GM23338 (cell line): Measurements from ENCODE around the gene LRRFIP2. TPM values are rescaled to one million over a fixed set of nuclear protein-coding genes. Genes with fewer than 3 reads are reported as not detected.
A peak's percentile ranks its signal among the peaks of the same experiment; 100 is the strongest.

ENCODE experiments used
- ATAC-seq: fragments of 200-7000 bp; cut with Tn5 transposase; 3 replicates; pipeline ENCODE4 v1.9.1; 2020
- DNase-seq: peaks from one replicate; pipeline ENCODE4 v3.0.0-alpha.2; 2015; ENCODE audit warnings: low spot score
- H2AFZ ChIP-seq: fragments of 200-600 bp; sonication (generic); 2 replicates; pipeline ENCODE4 v1.8.0; 2016; ENCODE audit warnings: antibody characterized with exemption, mild to moderate bottlenecking, moderate library complexity
- H3F3A ChIP-seq: fragments of 200-600 bp; sonication (generic); replicated peaks from 2 replicates; pipeline ENCODE4 v1.8.0; 2017; ENCODE audit warnings: antibody characterized with exemption, mixed run types, low read depth
- H3K27ac ChIP-seq: fragments of 200-600 bp; sonication (generic); 2 replicates; pipeline ENCODE4 v1.6.1; 2016; ENCODE audit warnings: low read depth
- H3K27me3 ChIP-seq: fragments of 200-600 bp; sonication (generic); 2 replicates; pipeline ENCODE4 v1.8.0; 2016; ENCODE audit warnings: mild to moderate bottlenecking, mixed run types, moderate library complexity; ENCODE audit not compliant: insufficient read depth
- H3K36me3 ChIP-seq: fragments of 200-600 bp; sonication (generic); 2 replicates; pipeline ENCODE4 v1.8.0; 2016; ENCODE audit warnings: mild to moderate bottlenecking; ENCODE audit not compliant: insufficient read depth
- H3K4me1 ChIP-seq: fragments of 200-600 bp; sonication (generic); 2 replicates; pipeline ENCODE4 v1.8.0; 2016; ENCODE audit warnings: mild to moderate bottlenecking, moderate library complexity; ENCODE audit not compliant: insufficient read depth
- H3K4me2 ChIP-seq: fragments of 200-600 bp; sonication (generic); 2 replicates; pipeline ENCODE4 v1.7.1; 2017; ENCODE audit warnings: mixed run types
- H3K4me3 ChIP-seq: fragments of 200-600 bp; sonication (generic); 2 replicates; pipeline ENCODE4 v1.6.1; 2016; ENCODE audit warnings: mixed run types
- H3K79me2 ChIP-seq: fragments of 200-600 bp; sonication (generic); replicated peaks from 2 replicates; pipeline ENCODE4 v1.8.0; 2017; ENCODE audit warnings: mild to moderate bottlenecking; ENCODE audit not compliant: insufficient read depth
- H3K9me2 ChIP-seq: fragments of 200-600 bp; sonication (generic); 2 replicates; pipeline ENCODE4 v1.8.0; 2017; ENCODE audit not compliant: insufficient read depth
- H4K20me1 ChIP-seq: fragments of 200-600 bp; sonication (generic); replicated peaks from 2 replicates; pipeline ENCODE4 v1.8.0; 2017; ENCODE audit warnings: mild to moderate bottlenecking; ENCODE audit not compliant: insufficient read depth
- H3K27ac Mint-ChIP-seq: 2 replicates; pipeline ENCODE4 v1.8.0; 2020; ENCODE audit warnings: inconsistent platforms, mild to moderate bottlenecking, moderate library complexity, mixed read lengths
- H3K27me3 Mint-ChIP-seq: 3 replicates; pipeline ENCODE4 v1.8.0; 2022; ENCODE audit warnings: low read depth, mild to moderate bottlenecking, moderate library complexity, mixed read lengths, inconsistent platforms; ENCODE audit not compliant: insufficient read depth, poor library complexity
- H3K36me3 Mint-ChIP-seq: 3 replicates; pipeline ENCODE4 v1.8.0; 2021; ENCODE audit warnings: low read depth, mild to moderate bottlenecking, inconsistent platforms, moderate library complexity, mixed read lengths
- H3K4me1 Mint-ChIP-seq: 3 replicates; pipeline ENCODE4 v1.8.0; 2020; ENCODE audit warnings: mild to moderate bottlenecking, inconsistent platforms, mixed read lengths
- H3K4me3 Mint-ChIP-seq: 3 replicates; pipeline ENCODE4 v1.8.0; 2021; ENCODE audit warnings: moderate library complexity, mild to moderate bottlenecking, inconsistent platforms, mixed read lengths
- H3K9me3 Mint-ChIP-seq: 3 replicates; pipeline ENCODE4 v1.8.0; 2020; ENCODE audit warnings: moderate library complexity, mild to moderate bottlenecking, inconsistent platforms, mixed read lengths
- CREB1 ChIP-seq: fragments of 250-450 bp; sonication (Bioruptor Pico); IDR thresholded peaks from 2 replicates; pipeline ENCODE4 v1.5.0; 2020; ENCODE audit warnings: low read depth, mild to moderate bottlenecking, moderate library complexity
- CTCF ChIP-seq, 2 experiments: fragments of 200-600 bp in 1 of 2; sonication (generic) in 1 of 2; conservative IDR thresholded peaks; 2 replicates each; pipeline versions ENCODE4 v1.5.1 to v1.6.1; 2016 to 2017; ENCODE audit warnings: antibody characterized with exemption in 2 of 2, low read depth in 2 of 2, mild to moderate bottlenecking in 2 of 2, moderate library complexity in 1 of 2
- EZH2 ChIP-seq: fragments of 200-600 bp; sonication (generic); IDR thresholded peaks from one replicate; pipeline ENCODE4 v1.8.0; 2017; ENCODE audit warnings: antibody characterized with exemption, mild to moderate bottlenecking, low read depth; ENCODE audit not compliant: unreplicated experiment
- EZH2phosphoT487 ChIP-seq: fragments of 200-600 bp; sonication (generic); IDR thresholded peaks from one replicate; pipeline ENCODE4 v1.8.1; 2018; ENCODE audit warnings: antibody characterized with exemption; ENCODE audit not compliant: unreplicated experiment
- STAT1 ChIP-seq: IDR thresholded peaks from one replicate; pipeline ENCODE4 v1.6.1; 2016; ENCODE audit warnings: antibody characterized with exemption; ENCODE audit not compliant: unreplicated experiment
- ZNF114 ChIP-seq: fragments of 250-450 bp; sonication (Bioruptor Pico); IDR thresholded peaks from 2 replicates; pipeline ENCODE4 v1.5.0; 2020; ENCODE audit warnings: mild to moderate bottlenecking, moderate library complexity
- ZNF331 ChIP-seq: fragments of 250-450 bp; sonication (Bioruptor Pico); IDR thresholded peaks from 2 replicates; pipeline ENCODE4 v1.5.0; 2020; ENCODE audit warnings: low read depth, mild to moderate bottlenecking, moderate library complexity
- ZNF462 ChIP-seq: fragments of 250-450 bp; sonication (Bioruptor Pico); IDR thresholded peaks from 2 replicates; pipeline ENCODE4 v1.5.0; 2020; ENCODE audit warnings: mild to moderate bottlenecking, moderate library complexity
- polyA plus RNA-seq: library from polyadenylated mRNA; unstranded; fragments of >200 nt; fragmentation: Nextera tagmentation; extraction: Ambion mirVana; gene quantifications from 2 replicates; pipeline ENCODE4 v1.2.1, GENCODE V29; 2016
- total RNA-seq: library from RNA; depleted of rRNA; stranded (reverse); fragments of >200 nt; shearing (Covaris generic); gene quantifications from 2 replicates; pipeline ENCODE4 v1.2.3, GENCODE V29; 2014

LRRFIP2 gene
- total and polyA plus RNA-seq, 2 experiments from 2014 or later, result 20.3 to 29.0 TPM

- H3K27ac Mint-ChIP-seq, result no peak overlapping the region
- Histone ChIP-seq H3K27ac (no peak overlapping the region), H3K9me2 (no peaks in the 10 kb centered on the region), H3K4me3 (no peak overlapping the region), H3F3A (no peaks in the 10 kb centered on the region), H3K4me1 (no peaks in the 10 kb centered on the region), H4K20me1 (peaks cover 2% of the 10 kb centered on the region; the same call in 1 of the 2 replicates), H3K36me3 (peaks cover 44% of the 10 kb centered on the region), H3K79me2 (no peaks in the 10 kb centered on the region), H2AFZ (no peak overlapping the region), H3K4me2 (no peak overlapping the region), H3K27me3 (no peaks in the 10 kb centered on the region)
- peaks cover 94% of the 10 kb centered on the region for H3K36me3 Mint-ChIP-seq
- H3K27me3 Mint-ChIP-seq, result peaks cover 3% of the 10 kb centered on the region
- H3K4me1 Mint-ChIP-seq, result no peaks in the 10 kb centered on the region
- DNase-seq (no peak), ATAC-seq (no peak)
- TF ChIP-seq STAT1 (no peak), CTCF (conservative IDR thresholded peaks at IDR 0.05; ENCODE audit: low read depth in 2 of 2) (peak in 1 of 2 experiments; percentile 15; a peak in 2 of 4 replicates), CREB1 (CRISPR knock-in tag) (no peak)
- no peak overlapping the region for H3K4me3 Mint-ChIP-seq
- H3K9me3 Mint-ChIP-seq, result peaks cover 2% of the 10 kb centered on the region; the same call in 2 of the 3 replicates
Measured at GRCh38 chr3:37024092-37024491, 150.3 kb downstream of the LRRFIP2 start.

GRCh38 chr3:37017683-37018082 lies 156.7 kb downstream of the LRRFIP2 start:
- TF ChIP-seq ZNF331 (CRISPR knock-in tag), result no peak
- Histone ChIP-seq H2AFZ (no peak overlapping the region), H3K27ac (no peak overlapping the region), H3F3A (no peaks in the 10 kb centered on the region), H3K9me2 (no peaks in the 10 kb centered on the region), H3K36me3 (peaks cover 47% of the 10 kb centered on the region), H3K4me1 (no peaks in the 10 kb centered on the region), H3K79me2 (no peaks in the 10 kb centered on the region), H3K4me2 (no peak overlapping the region), H4K20me1 (no peaks in the 10 kb centered on the region; the same call in 1 of the 2 replicates), H3K4me3 (no peak overlapping the region), H3K27me3 (no peaks in the 10 kb centered on the region)
- no peak for DNase-seq
- Mint-ChIP-seq H3K27me3 (peaks cover 3% of the 10 kb centered on the region), H3K9me3 (no peaks in the 10 kb centered on the region), H3K27ac (no peak overlapping the region), H3K36me3 (peaks cover 85% of the 10 kb centered on the region), H3K4me1 (no peaks in the 10 kb centered on the region), H3K4me3 (no peak overlapping the region)
- no peak for ATAC-seq

- H3K36me3 ChIP-seq, result peaks cover 53% of the 10 kb centered on the region
- H3K27ac ChIP-seq, result no peak overlapping the region
- Mint-ChIP-seq H3K9me3 (no peaks in the 10 kb centered on the region), H3K4me1 (no peaks in the 10 kb centered on the region), H3K27ac (no peak overlapping the region), H3K36me3 (peaks cover 84% of the 10 kb centered on the region), H3K27me3 (peaks cover 3% of the 10 kb centered on the region), H3K4me3 (no peak overlapping the region)
- DNase-seq (no peak), ATAC-seq (no peak)
- H3K4me1 ChIP-seq, result no peaks in the 10 kb centered on the region
- no peaks in the 10 kb centered on the region for H3F3A ChIP-seq
- no peaks in the 10 kb centered on the region for H3K9me2 ChIP-seq
- H3K79me2 ChIP-seq, result no peaks in the 10 kb centered on the region
- no peaks in the 10 kb centered on the region for H3K27me3 ChIP-seq
- H4K20me1 ChIP-seq, result no peaks in the 10 kb centered on the region; the same call in 1 of the 2 replicates
- no peak overlapping the region for H3K4me2 ChIP-seq
- H2AFZ ChIP-seq, result no peak overlapping the region
- no peak overlapping the region for H3K4me3 ChIP-seq
- no peak for TF ChIP-seq EZH2
- TF ChIP-seq ZNF462 (CRISPR knock-in tag), result no peak
- no peak for TF ChIP-seq ZNF114 (CRISPR knock-in tag)
- no peak for TF ChIP-seq EZH2phosphoT487
- TF ChIP-seq CREB1 (CRISPR knock-in tag), result no peak
- TF ChIP-seq ZNF331 (CRISPR knock-in tag), result no peak
Measured at GRCh38 chr3:37016903-37017302, 157.5 kb downstream of the LRRFIP2 start.
